ENCODE measurements around the gene RNASE11. TPM values are rescaled to one million over a fixed set of nuclear protein-coding genes. Genes with fewer than 3 reads are reported as not detected.

RNASE11 gene
- total and polyA plus RNA-seq, 9 of the 15 experiments (the other 6 are each of a cell fraction or from before 2014, with no cell fraction given) = 0.16 to 0.29 (median 0.22) TPM; not detected in 6

DNA sequence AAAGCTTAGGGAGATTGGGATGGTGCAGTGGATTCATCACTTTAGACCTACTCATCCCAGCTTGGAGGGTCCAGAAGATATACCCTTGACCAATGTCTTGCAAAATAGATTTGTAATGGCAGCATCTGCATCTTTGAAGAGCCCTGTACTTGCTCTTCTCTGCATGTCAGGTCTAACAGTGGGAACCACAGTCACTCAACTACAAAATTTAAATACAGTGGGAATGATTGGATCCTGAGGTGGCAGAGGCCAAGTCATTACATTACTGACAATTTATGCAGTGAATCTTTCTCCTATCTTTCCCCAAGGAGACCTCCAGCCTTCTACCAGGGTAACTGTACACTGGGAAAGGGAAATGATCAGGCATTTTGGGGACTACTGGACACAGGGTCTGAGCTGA is 18.7 kb downstream of the RNASE11 start (continued):
- no peak for TF ChIP-seq RBM14 (IDR thresholded peaks at IDR 0.05; ENCODE audit: borderline replicate concordance, insufficient read depth, low read depth, low read length)
- TF ChIP-seq ARHGAP35 (IDR thresholded peaks at IDR 0.05; ENCODE audit: partially characterized antibody) = no peak

DNA sequence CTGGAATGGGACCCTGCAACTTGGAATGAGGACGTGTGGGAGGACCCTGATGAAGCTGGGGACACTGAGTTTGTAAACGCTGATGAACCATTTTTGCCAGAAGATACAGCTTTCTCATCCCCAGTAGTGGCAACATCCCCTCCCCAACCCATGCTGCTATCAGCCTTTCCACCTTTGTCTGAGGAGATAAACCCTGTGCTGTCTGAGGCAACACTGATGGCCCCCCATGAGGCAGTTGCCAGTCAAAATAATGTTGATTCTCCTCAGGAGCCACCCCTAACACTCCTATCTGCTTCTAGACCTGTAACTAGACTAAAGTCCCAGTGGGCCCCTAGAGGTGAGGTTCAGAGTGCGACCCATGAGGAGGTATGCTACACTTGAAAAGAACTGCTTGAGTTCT is 19.4 kb downstream of the RNASE11 start:
- Histone ChIP-seq H3K4me1 (replicated peaks in 1 of 2; ENCODE audit: control insufficient read depth in 2 of 2, insufficient read depth in 2 of 2, low read length in 2 of 2) (peaks cover 0 to 10% of the 10 kb centered on the region in 2 experiments; a peak in 2 of 5 replicates), H3K27ac (ENCODE audit: extremely low read depth, low read depth, low read length) (no peak overlapping the region; the same call in 2 of the 3 replicates), H3K27me3 (ENCODE audit: control insufficient read depth in 2 of 2, insufficient read depth in 2 of 2, low read length in 2 of 2) (no peaks in the 10 kb centered on the region), H3K4me2 (ENCODE audit: insufficient read depth, low read length) (peak overlapping the region; percentile 24), H3K79me2 (ENCODE audit: control insufficient read depth, insufficient read depth, low read length) (no peaks in the 10 kb centered on the region), H3K4me3 (no peak overlapping the region), H3K9me1 (ENCODE audit: control insufficient read depth, insufficient read depth, low read length) (no peaks in the 10 kb centered on the region), H3K9ac (ENCODE audit: insufficient read depth in 1 of 2, low read depth in 2 of 2, low read length in 2 of 2) (no peak overlapping the region), H3K9me3 (replicated peaks; ENCODE audit: control insufficient read depth, insufficient read depth, low read depth, low read length) (no peaks in the 10 kb centered on the region), H3K36me3 (ENCODE audit: control insufficient read depth, insufficient read depth, low read length) (no peaks in the 10 kb centered on the region), H4K20me1 (replicated peaks; ENCODE audit: control insufficient read depth, insufficient read depth, low read length) (no peaks in the 10 kb centered on the region), H2AFZ (ENCODE audit: low read depth, low read length) (0 out of 2 replicates have a peak overlapping the region, but pooled peaks have one; percentile 14)
- peak; percentile 48 for FAIRE-seq
- BruUV-seq (replicated peaks) = no TSS peak
- ChIA-PET CTCF (ENCODE audit: low intra/inter-chr PET ratio) (no interaction called here), POLR2A (interaction anchor here (0.9 kb wide), 1 partner anchor 17 kb away, joined by 3 read pairs; no protein-coding TSS in a partner anchor)
- 0% methylated on average over 3 of the region's 3 CpGs for WGBS (ENCODE audit: insufficient coverage, low coverage, missing lambda C conversion rate)
- intact Hi-C loops (cut with micrococcal nuclease) (no loop called here), in situ Hi-C loops (cut with MboI) (no loop called here)
- peak; percentile 59 for ATAC-seq
- DNase-seq (ENCODE audit: extremely low read depth in 1 of 4, low spot score in 3 of 4) = peak in 1 of 4 experiments; percentile 74
- no peak for TF ChIP-seq RBM39 (optimal IDR thresholded peaks at IDR 0.05; ENCODE audit: low read depth, low read length)
- TF ChIP-seq, protein P1, sequence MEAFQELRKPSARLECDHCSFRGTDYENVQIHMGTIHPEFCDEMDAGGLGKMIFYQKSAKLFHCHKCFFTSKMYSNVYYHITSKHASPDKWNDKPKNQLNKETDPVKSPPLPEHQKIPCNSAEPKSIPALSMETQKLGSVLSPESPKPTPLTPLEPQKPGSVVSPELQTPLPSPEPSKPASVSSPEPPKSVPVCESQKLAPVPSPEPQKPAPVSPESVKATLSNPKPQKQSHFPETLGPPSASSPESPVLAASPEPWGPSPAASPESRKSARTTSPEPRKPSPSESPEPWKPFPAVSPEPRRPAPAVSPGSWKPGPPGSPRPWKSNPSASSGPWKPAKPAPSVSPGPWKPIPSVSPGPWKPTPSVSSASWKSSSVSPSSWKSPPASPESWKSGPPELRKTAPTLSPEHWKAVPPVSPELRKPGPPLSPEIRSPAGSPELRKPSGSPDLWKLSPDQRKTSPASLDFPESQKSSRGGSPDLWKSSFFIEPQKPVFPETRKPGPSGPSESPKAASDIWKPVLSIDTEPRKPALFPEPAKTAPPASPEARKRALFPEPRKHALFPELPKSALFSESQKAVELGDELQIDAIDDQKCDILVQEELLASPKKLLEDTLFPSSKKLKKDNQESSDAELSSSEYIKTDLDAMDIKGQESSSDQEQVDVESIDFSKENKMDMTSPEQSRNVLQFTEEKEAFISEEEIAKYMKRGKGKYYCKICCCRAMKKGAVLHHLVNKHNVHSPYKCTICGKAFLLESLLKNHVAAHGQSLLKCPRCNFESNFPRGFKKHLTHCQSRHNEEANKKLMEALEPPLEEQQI (IDR thresholded peaks at IDR 0.05) = no peak
- peak; percentile 89 for TF ChIP-seq MECOM (CRISPR knock-in tag; IDR thresholded peaks at IDR 0.05)
- TF ChIP-seq, protein P2, sequence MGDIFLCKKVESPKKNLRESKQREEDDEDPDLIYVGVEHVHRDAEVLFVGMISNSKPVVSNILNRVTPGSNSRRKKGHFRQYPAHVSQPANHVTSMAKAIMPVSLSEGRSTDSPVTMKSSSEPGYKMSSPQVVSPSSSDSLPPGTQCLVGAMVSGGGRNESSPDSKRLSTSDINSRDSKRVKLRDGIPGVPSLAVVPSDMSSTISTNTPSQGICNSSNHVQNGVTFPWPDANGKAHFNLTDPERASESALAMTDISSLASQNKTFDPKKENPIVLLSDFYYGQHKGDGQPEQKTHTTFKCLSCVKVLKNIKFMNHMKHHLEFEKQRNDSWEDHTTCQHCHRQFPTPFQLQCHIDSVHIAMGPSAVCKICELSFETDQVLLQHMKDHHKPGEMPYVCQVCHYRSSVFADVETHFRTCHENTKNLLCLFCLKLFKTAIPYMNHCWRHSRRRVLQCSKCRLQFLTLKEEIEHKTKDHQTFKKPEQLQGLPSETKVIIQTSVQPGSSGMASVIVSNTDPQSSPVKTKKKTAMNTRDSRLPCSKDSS (IDR thresholded peaks at IDR 0.05; ENCODE audit: low read depth, partially characterized antibody) = no peak
- no peak for TF ChIP-seq PHF21A (IDR thresholded peaks at IDR 0.05; ENCODE audit: borderline replicate concordance, low read depth)
- TF ChIP-seq TRIM24 (IDR thresholded peaks at IDR 0.05) = peak; percentile 27 to 28; a peak in 2 of 4 replicates
- peak; percentile 60 for TF ChIP-seq MTA2 (IDR thresholded peaks at IDR 0.05; ENCODE audit: low read depth)
- peak; percentile 88 for TF ChIP-seq ARID1B (IDR thresholded peaks at IDR 0.05)
- TF ChIP-seq, protein P3, sequence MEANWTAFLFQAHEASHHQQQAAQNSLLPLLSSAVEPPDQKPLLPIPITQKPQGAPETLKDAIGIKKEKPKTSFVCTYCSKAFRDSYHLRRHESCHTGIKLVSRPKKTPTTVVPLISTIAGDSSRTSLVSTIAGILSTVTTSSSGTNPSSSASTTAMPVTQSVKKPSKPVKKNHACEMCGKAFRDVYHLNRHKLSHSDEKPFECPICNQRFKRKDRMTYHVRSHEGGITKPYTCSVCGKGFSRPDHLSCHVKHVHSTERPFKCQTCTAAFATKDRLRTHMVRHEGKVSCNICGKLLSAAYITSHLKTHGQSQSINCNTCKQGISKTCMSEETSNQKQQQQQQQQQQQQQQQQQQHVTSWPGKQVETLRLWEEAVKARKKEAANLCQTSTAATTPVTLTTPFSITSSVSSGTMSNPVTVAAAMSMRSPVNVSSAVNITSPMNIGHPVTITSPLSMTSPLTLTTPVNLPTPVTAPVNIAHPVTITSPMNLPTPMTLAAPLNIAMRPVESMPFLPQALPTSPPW (CRISPR knock-in tag; IDR thresholded peaks at IDR 0.05) = peak; percentile 43; the same call in 1 of the 2 replicates
- no peak for TF ChIP-seq STAT5B (CRISPR knock-in tag; IDR thresholded peaks at IDR 0.05)
- TF ChIP-seq ZFP1 (CRISPR knock-in tag; IDR thresholded peaks at IDR 0.05) = no peak
- TF ChIP-seq, protein P4, sequence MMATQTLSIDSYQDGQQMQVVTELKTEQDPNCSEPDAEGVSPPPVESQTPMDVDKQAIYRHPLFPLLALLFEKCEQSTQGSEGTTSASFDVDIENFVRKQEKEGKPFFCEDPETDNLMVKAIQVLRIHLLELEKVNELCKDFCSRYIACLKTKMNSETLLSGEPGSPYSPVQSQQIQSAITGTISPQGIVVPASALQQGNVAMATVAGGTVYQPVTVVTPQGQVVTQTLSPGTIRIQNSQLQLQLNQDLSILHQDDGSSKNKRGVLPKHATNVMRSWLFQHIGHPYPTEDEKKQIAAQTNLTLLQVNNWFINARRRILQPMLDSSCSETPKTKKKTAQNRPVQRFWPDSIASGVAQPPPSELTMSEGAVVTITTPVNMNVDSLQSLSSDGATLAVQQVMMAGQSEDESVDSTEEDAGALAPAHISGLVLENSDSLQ (IDR thresholded peaks at IDR 0.05) = peak; percentile 84
- TF ChIP-seq SNIP1 (IDR thresholded peaks at IDR 0.05; ENCODE audit: low read depth) = no peak
- TF ChIP-seq KLF6 (CRISPR knock-in tag; IDR thresholded peaks at IDR 0.05; ENCODE audit: borderline replicate concordance) = no peak

Data from K562 (cell line).